WTC11 (cell line): ENCODE data around the gene RCAN1. TPM values are rescaled to one million over a fixed set of nuclear protein-coding genes. Genes with fewer than 3 reads are reported as not detected.

Experiments
- ATAC-seq: fragments of 200-7000 bp; cut with Tn5 transposase; 2 replicates; pipeline ENCODE4 v1.10.0; 2021; ENCODE audit warnings: mild to moderate bottlenecking, moderate library complexity
- CTCF ChIA-PET: fragments of 300-600 bp; sonication (Branson Sonifier 250); formaldehyde crosslinking; loops from one replicate; lab custom pipeline; 2021; ENCODE audit warnings: antibody characterized with exemption; lab: Charles Lee
- POLR2A ChIA-PET: fragments of 350-600 bp; sonication (Branson Sonifier 250); formaldehyde crosslinking; loops from one replicate; lab custom pipeline; 2021; ENCODE audit warnings: antibody characterized with exemption; lab: Charles Lee
- DNase-seq: peaks from one replicate; pipeline ENCODE4 v3.0.0; 2021; ENCODE audit warnings: low spot score
- H3K27ac Mint-ChIP-seq: 2 replicates; pipeline ENCODE4 v1.8.0; 2021; ENCODE audit warnings: mixed read lengths
- H3K27me3 Mint-ChIP-seq: 2 replicates; pipeline ENCODE4 v1.8.0; 2021; ENCODE audit warnings: low read depth, mild to moderate bottlenecking, moderate library complexity, mixed read lengths
- H3K36me3 Mint-ChIP-seq: 2 replicates; pipeline ENCODE4 v1.8.0; 2021; ENCODE audit warnings: mixed read lengths
- H3K4me1 Mint-ChIP-seq: 2 replicates; pipeline ENCODE4 v1.8.0; 2022; ENCODE audit warnings: mixed read lengths
- H3K4me3 Mint-ChIP-seq: 2 replicates; pipeline ENCODE4 v1.8.0; 2021; ENCODE audit warnings: mild to moderate bottlenecking, moderate library complexity, mixed read lengths
- H3K9me3 Mint-ChIP-seq: 2 replicates; pipeline ENCODE4 v1.8.0; 2021; ENCODE audit warnings: mixed read lengths
- ERG ChIP-seq: fragments of 250-450 bp; sonication (Bioruptor Pico); IDR thresholded peaks from 2 replicates; pipeline ENCODE4 v1.8.0; 2021; ENCODE audit warnings: mild to moderate bottlenecking
- FOXJ3 ChIP-seq: sonication (generic); formaldehyde crosslinking; IDR thresholded peaks from 2 replicates; pipeline ENCODE4 v1.9.0; 2021; ENCODE audit warnings: missing genetic modification reagents, mild to moderate bottlenecking, borderline replicate concordance
- GTF2I ChIP-seq: fragments of 250-450 bp; sonication (Bioruptor Pico); conservative IDR thresholded peaks from 2 replicates; pipeline ENCODE4 v1.4.0; 2021; ENCODE audit warnings: mild to moderate bottlenecking
- MLX ChIP-seq: sonication (generic); formaldehyde crosslinking; IDR thresholded peaks from 2 replicates; pipeline ENCODE4 v1.8.1; 2023; ENCODE audit warnings: mild to moderate bottlenecking, missing genetic modification reagents, moderate library complexity
- NR2C2 ChIP-seq: sonication (generic); formaldehyde crosslinking; IDR thresholded peaks from 2 replicates; pipeline ENCODE4 v1.8.0; 2022; ENCODE audit warnings: mild to moderate bottlenecking, missing genetic modification reagents
- SMAD4 ChIP-seq: sonication (generic); formaldehyde crosslinking; IDR thresholded peaks from 2 replicates; pipeline ENCODE4 v1.8.0; 2022; ENCODE audit warnings: mild to moderate bottlenecking, missing genetic modification reagents
- SOX15 ChIP-seq: fragments of 250-450 bp; sonication (Bioruptor Pico); IDR thresholded peaks from 2 replicates; pipeline ENCODE4 v1.9.0; 2021; ENCODE audit warnings: mild to moderate bottlenecking
- ZNF281 ChIP-seq: sonication (generic); formaldehyde crosslinking; IDR thresholded peaks from 2 replicates; pipeline ENCODE4 v1.8.0; 2023; ENCODE audit warnings: mild to moderate bottlenecking, missing genetic modification reagents
- ZNF317 ChIP-seq: sonication (generic); formaldehyde crosslinking; IDR thresholded peaks from 2 replicates; pipeline ENCODE4 v1.8.1; 2023; ENCODE audit warnings: low read depth, mild to moderate bottlenecking, moderate library complexity, missing genetic modification reagents, borderline replicate concordance
- ZNF416 ChIP-seq: fragments of 250-450 bp; sonication (Bioruptor Pico); IDR thresholded peaks from 2 replicates; pipeline ENCODE4 v1.9.0; 2021; ENCODE audit warnings: mild to moderate bottlenecking, inconsistent platforms
- ZNF512 ChIP-seq: sonication (generic); formaldehyde crosslinking; IDR thresholded peaks from 2 replicates; pipeline ENCODE4 v1.8.1; 2022; ENCODE audit warnings: missing genetic modification reagents, borderline replicate concordance
- total RNA-seq: library from RNA; stranded (reverse); gene quantifications from 3 replicates; pipeline ENCODE4 v1.2.3, GENCODE V29; 2021
- TF ChIP-seq, protein P1 (sequence below): fragments of 250-450 bp; sonication (Bioruptor Pico); IDR thresholded peaks from 2 replicates; pipeline ENCODE4 v1.9.0; 2021; ENCODE audit warnings: mild to moderate bottlenecking
- TF ChIP-seq, protein P2 (sequence below): sonication (generic); formaldehyde crosslinking; IDR thresholded peaks from 2 replicates; pipeline ENCODE4 v1.8.1; 2023; ENCODE audit warnings: mild to moderate bottlenecking, missing genetic modification reagents, borderline replicate concordance
- TF ChIP-seq, protein P3 (sequence below): sonication (generic); formaldehyde crosslinking; IDR thresholded peaks from 2 replicates; pipeline ENCODE4 v1.8.0; 2022; ENCODE audit warnings: missing genetic modification reagents

RCAN1 gene
- total RNA-seq, 1 experiment from 2014 or later = 5.9 TPM

DNA sequence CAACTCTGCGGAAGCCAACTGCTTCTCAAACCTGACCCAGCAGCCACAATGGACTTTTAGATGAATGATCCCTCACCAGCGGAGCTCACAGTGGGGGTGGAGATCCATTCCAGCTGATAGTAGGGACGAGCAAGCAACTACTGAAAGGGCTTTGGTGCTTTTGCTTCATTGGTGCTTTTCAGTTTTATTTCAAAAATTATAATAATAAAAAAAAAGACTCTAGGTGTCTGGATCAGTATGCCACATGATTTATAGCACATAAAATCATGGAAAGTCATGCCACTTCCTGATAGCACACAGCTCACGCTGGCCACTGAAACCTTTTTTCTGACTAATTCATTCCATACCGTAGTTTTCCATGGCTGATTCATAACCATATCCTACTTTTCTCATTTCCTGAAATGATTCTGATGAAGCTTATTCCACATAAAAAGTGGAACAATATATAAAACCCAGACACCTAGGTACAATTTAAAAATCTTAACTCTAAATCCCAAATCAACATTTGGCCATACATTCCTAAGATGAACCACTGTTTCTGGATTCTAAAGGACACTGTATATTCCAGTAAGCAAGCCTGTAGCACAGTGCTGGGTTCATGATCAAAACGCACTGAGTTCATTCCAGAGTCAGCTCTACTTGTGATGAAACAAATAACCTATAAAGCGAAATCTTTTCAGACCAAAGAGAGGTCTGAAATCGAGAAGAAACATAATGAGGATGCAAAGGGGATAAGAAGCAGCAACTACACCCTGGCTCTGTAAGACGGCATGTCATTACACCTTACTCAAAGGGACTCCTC, 61.6 kb downstream of the RCAN1 start:
- CTCF ChIA-PET = interaction anchor here (0.6 to 1.4 kb wide), 6 partner anchors 9 to 78 kb away, joined by 3 to 8 read pairs (median 4); no protein-coding TSS in a partner anchor
- H3K27ac Mint-ChIP-seq = no peak overlapping the region
- peaks cover 18% of the 10 kb centered on the region for H3K36me3 Mint-ChIP-seq
- peaks cover 3% of the 10 kb centered on the region; the same call in 1 of the 2 replicates for H3K27me3 Mint-ChIP-seq
- no peak overlapping the region for H3K4me3 Mint-ChIP-seq
- peaks cover 4% of the 10 kb centered on the region for H3K4me1 Mint-ChIP-seq
- TF ChIP-seq ZNF512 (CRISPR knock-in tag) (no peak), SMAD4 (CRISPR knock-in tag) (no peak)
- TF ChIP-seq, all 79 proteins: peak for 0
- DNase-seq (no peak), ATAC-seq (no peak)
- POLR2A ChIA-PET = no interaction called here
- H3K9me3 Mint-ChIP-seq = peaks cover 33% of the 10 kb centered on the region

- Mint-ChIP-seq H3K4me3 (no peak overlapping the region), H3K36me3 (peaks cover 18% of the 10 kb centered on the region), H3K4me1 (peaks cover 4% of the 10 kb centered on the region), H3K27me3 (peaks cover 3% of the 10 kb centered on the region; the same call in 1 of the 2 replicates), H3K27ac (no peak overlapping the region), H3K9me3 (peaks cover 33% of the 10 kb centered on the region)
- DNase-seq (no peak), ATAC-seq (no peak)
- ChIA-PET POLR2A (no interaction called here), CTCF (interaction anchor here (0.6 to 1.2 kb wide), 4 partner anchors 8 to 51 kb away, joined by 3 to 8 read pairs (median 4); no protein-coding TSS in a partner anchor)
- TF ChIP-seq ZNF317 (no peak), MLX (CRISPR knock-in tag) (no peak), GTF2I (CRISPR knock-in tag) (no peak), NR2C2 (CRISPR knock-in tag) (no peak), ZNF416 (CRISPR knock-in tag) (no peak), ERG (CRISPR knock-in tag) (no peak), ZNF281 (CRISPR knock-in tag) (no peak), FOXJ3 (CRISPR knock-in tag) (no peak), SOX15 (no peak)
- TF ChIP-seq, protein P1, sequence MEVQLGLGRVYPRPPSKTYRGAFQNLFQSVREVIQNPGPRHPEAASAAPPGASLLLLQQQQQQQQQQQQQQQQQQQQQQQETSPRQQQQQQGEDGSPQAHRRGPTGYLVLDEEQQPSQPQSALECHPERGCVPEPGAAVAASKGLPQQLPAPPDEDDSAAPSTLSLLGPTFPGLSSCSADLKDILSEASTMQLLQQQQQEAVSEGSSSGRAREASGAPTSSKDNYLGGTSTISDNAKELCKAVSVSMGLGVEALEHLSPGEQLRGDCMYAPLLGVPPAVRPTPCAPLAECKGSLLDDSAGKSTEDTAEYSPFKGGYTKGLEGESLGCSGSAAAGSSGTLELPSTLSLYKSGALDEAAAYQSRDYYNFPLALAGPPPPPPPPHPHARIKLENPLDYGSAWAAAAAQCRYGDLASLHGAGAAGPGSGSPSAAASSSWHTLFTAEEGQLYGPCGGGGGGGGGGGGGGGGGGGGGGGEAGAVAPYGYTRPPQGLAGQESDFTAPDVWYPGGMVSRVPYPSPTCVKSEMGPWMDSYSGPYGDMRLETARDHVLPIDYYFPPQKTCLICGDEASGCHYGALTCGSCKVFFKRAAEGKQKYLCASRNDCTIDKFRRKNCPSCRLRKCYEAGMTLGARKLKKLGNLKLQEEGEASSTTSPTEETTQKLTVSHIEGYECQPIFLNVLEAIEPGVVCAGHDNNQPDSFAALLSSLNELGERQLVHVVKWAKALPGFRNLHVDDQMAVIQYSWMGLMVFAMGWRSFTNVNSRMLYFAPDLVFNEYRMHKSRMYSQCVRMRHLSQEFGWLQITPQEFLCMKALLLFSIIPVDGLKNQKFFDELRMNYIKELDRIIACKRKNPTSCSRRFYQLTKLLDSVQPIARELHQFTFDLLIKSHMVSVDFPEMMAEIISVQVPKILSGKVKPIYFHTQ (CRISPR knock-in tag) = no peak
- TF ChIP-seq, protein P2, sequence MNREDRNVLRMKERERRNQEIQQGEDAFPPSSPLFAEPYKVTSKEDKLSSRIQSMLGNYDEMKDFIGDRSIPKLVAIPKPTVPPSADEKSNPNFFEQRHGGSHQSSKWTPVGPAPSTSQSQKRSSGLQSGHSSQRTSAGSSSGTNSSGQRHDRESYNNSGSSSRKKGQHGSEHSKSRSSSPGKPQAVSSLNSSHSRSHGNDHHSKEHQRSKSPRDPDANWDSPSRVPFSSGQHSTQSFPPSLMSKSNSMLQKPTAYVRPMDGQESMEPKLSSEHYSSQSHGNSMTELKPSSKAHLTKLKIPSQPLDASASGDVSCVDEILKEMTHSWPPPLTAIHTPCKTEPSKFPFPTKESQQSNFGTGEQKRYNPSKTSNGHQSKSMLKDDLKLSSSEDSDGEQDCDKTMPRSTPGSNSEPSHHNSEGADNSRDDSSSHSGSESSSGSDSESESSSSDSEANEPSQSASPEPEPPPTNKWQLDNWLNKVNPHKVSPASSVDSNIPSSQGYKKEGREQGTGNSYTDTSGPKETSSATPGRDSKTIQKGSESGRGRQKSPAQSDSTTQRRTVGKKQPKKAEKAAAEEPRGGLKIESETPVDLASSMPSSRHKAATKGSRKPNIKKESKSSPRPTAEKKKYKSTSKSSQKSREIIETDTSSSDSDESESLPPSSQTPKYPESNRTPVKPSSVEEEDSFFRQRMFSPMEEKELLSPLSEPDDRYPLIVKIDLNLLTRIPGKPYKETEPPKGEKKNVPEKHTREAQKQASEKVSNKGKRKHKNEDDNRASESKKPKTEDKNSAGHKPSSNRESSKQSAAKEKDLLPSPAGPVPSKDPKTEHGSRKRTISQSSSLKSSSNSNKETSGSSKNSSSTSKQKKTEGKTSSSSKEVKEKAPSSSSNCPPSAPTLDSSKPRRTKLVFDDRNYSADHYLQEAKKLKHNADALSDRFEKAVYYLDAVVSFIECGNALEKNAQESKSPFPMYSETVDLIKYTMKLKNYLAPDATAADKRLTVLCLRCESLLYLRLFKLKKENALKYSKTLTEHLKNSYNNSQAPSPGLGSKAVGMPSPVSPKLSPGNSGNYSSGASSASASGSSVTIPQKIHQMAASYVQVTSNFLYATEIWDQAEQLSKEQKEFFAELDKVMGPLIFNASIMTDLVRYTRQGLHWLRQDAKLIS = no peak
- TF ChIP-seq, protein P3, sequence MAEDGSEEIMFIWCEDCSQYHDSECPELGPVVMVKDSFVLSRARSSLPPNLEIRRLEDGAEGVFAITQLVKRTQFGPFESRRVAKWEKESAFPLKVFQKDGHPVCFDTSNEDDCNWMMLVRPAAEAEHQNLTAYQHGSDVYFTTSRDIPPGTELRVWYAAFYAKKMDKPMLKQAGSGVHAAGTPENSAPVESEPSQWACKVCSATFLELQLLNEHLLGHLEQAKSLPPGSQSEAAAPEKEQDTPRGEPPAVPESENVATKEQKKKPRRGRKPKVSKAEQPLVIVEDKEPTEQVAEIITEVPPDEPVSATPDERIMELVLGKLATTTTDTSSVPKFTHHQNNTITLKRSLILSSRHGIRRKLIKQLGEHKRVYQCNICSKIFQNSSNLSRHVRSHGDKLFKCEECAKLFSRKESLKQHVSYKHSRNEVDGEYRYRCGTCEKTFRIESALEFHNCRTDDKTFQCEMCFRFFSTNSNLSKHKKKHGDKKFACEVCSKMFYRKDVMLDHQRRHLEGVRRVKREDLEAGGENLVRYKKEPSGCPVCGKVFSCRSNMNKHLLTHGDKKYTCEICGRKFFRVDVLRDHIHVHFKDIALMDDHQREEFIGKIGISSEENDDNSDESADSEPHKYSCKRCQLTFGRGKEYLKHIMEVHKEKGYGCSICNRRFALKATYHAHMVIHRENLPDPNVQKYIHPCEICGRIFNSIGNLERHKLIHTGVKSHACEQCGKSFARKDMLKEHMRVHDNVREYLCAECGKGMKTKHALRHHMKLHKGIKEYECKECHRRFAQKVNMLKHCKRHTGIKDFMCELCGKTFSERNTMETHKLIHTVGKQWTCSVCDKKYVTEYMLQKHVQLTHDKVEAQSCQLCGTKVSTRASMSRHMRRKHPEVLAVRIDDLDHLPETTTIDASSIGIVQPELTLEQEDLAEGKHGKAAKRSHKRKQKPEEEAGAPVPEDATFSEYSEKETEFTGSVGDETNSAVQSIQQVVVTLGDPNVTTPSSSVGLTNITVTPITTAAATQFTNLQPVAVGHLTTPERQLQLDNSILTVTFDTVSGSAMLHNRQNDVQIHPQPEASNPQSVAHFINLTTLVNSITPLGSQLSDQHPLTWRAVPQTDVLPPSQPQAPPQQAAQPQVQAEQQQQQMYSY = no peak
Measured at GRCh38 chr21:34552360-34553098, 62.4 kb downstream of the RCAN1 start.
